22Rv1 (cell line): Measurements from ENCODE around the gene OMG.

ENCODE experiments used
- H3K27ac ChIP-seq: fragments of 450-650 bp; 2 replicates; pipeline ENCODE4 v1.5.1; 2017
- ZFX ChIP-seq: fragments of 450-650 bp; IDR thresholded peaks from 2 replicates; pipeline ENCODE4 v1.6.1; 2017; ENCODE audit warnings: antibody characterized with exemption, borderline replicate concordance
- TF ChIP-seq, protein P1 (sequence below): fragments of 450-650 bp; IDR thresholded peaks from 2 replicates; pipeline ENCODE4 v1.5.1; 2017; ENCODE audit warnings: mild to moderate bottlenecking

Gene OMG

DNA sequence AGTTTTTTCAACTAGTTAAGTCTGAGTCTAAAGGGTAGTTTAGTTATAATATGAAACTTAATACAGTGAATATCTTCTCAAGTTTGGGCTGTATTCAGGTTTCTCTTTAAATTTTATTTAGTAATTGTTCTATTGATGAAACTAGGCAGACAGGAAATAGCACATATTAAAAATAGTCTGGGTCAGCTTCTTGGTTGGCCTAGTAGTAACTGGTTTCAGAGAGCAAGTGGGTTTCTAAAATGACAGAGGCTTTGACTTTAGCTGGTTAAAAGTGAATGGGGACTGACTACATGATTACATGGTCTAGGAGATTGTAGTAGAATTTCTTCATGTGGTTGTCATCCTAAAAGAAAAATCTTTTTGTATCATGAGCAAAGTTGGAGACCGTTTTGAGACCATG is 46.8 kb downstream of the OMG start:
- H3K27ac ChIP-seq, result no peak overlapping the region
- no peak for TF ChIP-seq ZFX
- TF ChIP-seq, protein P1, sequence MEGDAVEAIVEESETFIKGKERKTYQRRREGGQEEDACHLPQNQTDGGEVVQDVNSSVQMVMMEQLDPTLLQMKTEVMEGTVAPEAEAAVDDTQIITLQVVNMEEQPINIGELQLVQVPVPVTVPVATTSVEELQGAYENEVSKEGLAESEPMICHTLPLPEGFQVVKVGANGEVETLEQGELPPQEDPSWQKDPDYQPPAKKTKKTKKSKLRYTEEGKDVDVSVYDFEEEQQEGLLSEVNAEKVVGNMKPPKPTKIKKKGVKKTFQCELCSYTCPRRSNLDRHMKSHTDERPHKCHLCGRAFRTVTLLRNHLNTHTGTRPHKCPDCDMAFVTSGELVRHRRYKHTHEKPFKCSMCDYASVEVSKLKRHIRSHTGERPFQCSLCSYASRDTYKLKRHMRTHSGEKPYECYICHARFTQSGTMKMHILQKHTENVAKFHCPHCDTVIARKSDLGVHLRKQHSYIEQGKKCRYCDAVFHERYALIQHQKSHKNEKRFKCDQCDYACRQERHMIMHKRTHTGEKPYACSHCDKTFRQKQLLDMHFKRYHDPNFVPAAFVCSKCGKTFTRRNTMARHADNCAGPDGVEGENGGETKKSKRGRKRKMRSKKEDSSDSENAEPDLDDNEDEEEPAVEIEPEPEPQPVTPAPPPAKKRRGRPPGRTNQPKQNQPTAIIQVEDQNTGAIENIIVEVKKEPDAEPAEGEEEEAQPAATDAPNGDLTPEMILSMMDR, result no peak

GRCh38 chr17:31249835-31250141 is 47.3 kb downstream of the OMG start:
- H3K27ac ChIP-seq, result no peak overlapping the region
- TF ChIP-seq, protein P1, result no peak
- TF ChIP-seq ZFX, result no peak

GRCh38 chr17:31248986-31249834 is 47.8 kb downstream of the OMG start:
- TF ChIP-seq, protein P1, result no peak
- no peak for TF ChIP-seq ZFX
- no peak overlapping the region for H3K27ac ChIP-seq
